ENCODE results near the gene DHRSX. TPM values are rescaled to one million over a fixed set of nuclear protein-coding genes. Genes with fewer than 3 reads are reported as not detected.

The DHRSX gene
- polyA plus RNA-seq, 3 donors, result 12.9 to 33.2 (median 28.3) TPM

DNA sequence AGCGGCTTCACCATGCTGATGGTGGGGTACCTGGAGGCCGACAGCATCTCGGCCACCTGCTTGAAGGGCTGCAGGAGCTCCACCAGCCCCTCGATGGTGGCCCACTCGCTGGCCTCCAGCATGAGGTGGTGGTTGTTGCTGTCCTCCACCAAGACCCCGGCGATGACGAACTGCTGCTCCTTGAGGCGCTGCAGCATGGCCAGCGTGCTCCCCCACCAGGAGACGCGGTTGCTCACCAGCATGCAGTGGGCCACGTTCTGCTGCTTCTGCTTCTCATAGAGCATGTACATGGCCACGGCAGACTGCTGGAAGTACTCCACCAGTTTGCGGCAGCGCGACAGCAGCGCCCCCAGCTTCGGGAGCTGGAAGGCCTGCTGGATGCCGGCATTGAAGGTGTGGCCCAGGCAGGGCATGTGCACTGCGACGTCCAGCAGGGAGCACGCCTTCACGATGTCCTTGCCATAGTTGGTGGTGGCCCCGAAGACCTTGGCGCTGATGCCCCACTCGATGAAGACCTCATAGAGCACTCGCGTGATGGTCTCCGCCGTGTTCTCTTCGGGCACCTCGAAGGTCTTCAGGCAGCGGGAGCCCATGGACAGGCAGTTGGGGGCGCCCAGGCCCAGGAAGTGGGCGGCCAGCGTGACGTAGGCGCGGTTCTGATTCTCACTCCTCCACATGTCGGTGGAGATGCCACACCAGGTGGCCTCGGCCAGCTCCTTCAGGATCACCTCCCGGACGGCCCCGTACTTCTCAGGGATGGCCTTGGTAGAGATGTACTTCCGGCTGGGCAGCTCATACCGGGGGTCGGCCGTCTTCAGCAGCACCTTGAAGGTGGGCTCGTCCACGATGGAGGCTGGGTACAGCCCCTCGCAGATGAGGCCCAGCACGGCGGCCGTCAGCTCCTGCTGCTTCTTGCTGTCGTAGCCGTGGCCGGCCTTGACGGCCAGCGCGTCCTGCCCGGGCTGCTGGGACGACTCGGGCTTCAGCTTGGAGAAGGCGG, 11.0 kb downstream of the DHRSX start:
- Histone ChIP-seq H3K4me2 (replicated peaks; ENCODE audit: extremely low read depth, low read length, poor library complexity, severe bottlenecking) (no peak overlapping the region), H3K79me2 (ENCODE audit: insufficient read depth, low read length) (peaks cover 57% of the 10 kb centered on the region), H3K27me3 (ENCODE audit: control insufficient read depth in 2 of 2, insufficient read depth in 2 of 2, low read length in 2 of 2) (no peaks in the 10 kb centered on the region), H3K4me1 (ENCODE audit: control insufficient read depth in 1 of 2, insufficient read depth in 2 of 2, low read length in 2 of 2) (no peaks in the 10 kb centered on the region), H3K9me3 (replicated peaks in 1 of 2; ENCODE audit: control insufficient read depth in 1 of 2, insufficient read depth in 1 of 2, low read length in 2 of 2) (no peaks in the 10 kb centered on the region), H3K27ac (ENCODE audit: low read depth in 1 of 2, low read length in 2 of 2) (no peak overlapping the region), H3K4me3 (replicated peaks in 1 of 3; ENCODE audit: low read depth in 2 of 3, low read length in 3 of 3) (no peak overlapping the region), H4K20me1 (ENCODE audit: insufficient read depth, low read length) (peaks cover 89% of the 10 kb centered on the region), H3K9ac (ENCODE audit: insufficient read depth, low read length, poor library complexity, severe bottlenecking) (no peak overlapping the region), H3K36me3 (replicated peaks in 1 of 2; ENCODE audit: control insufficient read depth in 1 of 2, insufficient read depth in 2 of 2, low read length in 2 of 2) (peaks cover 48 to 79% of the 10 kb centered on the region in 2 donors), H2AFZ (ENCODE audit: insufficient read depth, low read depth, low read length, poor library complexity, severe bottlenecking) (no peak overlapping the region)
- no peak for TF ChIP-seq CTCF (IDR thresholded peaks at IDR 0.05)
- intact Hi-C loops (cut with micrococcal nuclease), result loop anchor here in 1 of 2 donors (10.0 kb wide), 1 partner anchor 115 kb away; no protein-coding TSS in a partner anchor
- WGBS (ENCODE audit: insufficient coverage), result 98% methylated on average over 62 of the region's 65 CpGs
- Mint-ChIP-seq H3K36me3 (peaks cover 53 to 65% of the 10 kb centered on the region in 2 donors), H3K27me3 (ENCODE audit: low read depth in 3 of 3) (peaks cover 0 to 4% (median 0%) of the 10 kb centered on the region in 3 donors), H3K9me3 (peaks cover 0 to 5% (median 1%) of the 10 kb centered on the region in 7 donors), H3K27ac (no peak overlapping the region), H3K4me1 (no peaks in the 10 kb centered on the region), H3K4me3 (no peak overlapping the region)
- no peak for DNase-seq

- Histone ChIP-seq H3K9ac (ENCODE audit: insufficient read depth, low read length, poor library complexity, severe bottlenecking) (no peak overlapping the region), H3K4me2 (replicated peaks; ENCODE audit: extremely low read depth, low read length, poor library complexity, severe bottlenecking) (no peak overlapping the region), H3K4me3 (replicated peaks in 1 of 3; ENCODE audit: low read depth in 2 of 3, low read length in 3 of 3) (no peak overlapping the region), H3K27me3 (ENCODE audit: control insufficient read depth in 2 of 2, insufficient read depth in 2 of 2, low read length in 2 of 2) (no peaks in the 10 kb centered on the region), H3K36me3 (replicated peaks in 1 of 2; ENCODE audit: control insufficient read depth in 1 of 2, insufficient read depth in 2 of 2, low read length in 2 of 2) (peaks cover 51 to 85% of the 10 kb centered on the region in 2 donors), H4K20me1 (ENCODE audit: insufficient read depth, low read length) (peaks cover 94% of the 10 kb centered on the region), H3K9me3 (replicated peaks in 1 of 2; ENCODE audit: control insufficient read depth in 1 of 2, insufficient read depth in 1 of 2, low read length in 2 of 2) (no peaks in the 10 kb centered on the region), H2AFZ (ENCODE audit: insufficient read depth, low read depth, low read length, poor library complexity, severe bottlenecking) (no peak overlapping the region), H3K79me2 (ENCODE audit: insufficient read depth, low read length) (peaks cover 47% of the 10 kb centered on the region), H3K4me1 (ENCODE audit: control insufficient read depth in 1 of 2, insufficient read depth in 2 of 2, low read length in 2 of 2) (no peaks in the 10 kb centered on the region), H3K27ac (ENCODE audit: low read depth in 1 of 2, low read length in 2 of 2) (no peak overlapping the region)
- DNase-seq, result no peak
- 98% methylated on average over 49 of the region's 50 CpGs for WGBS (ENCODE audit: insufficient coverage)
- peaks cover 53 to 69% of the 10 kb centered on the region in 2 donors for H3K36me3 Mint-ChIP-seq
- H3K4me1 Mint-ChIP-seq, result no peaks in the 10 kb centered on the region
- intact Hi-C loops (cut with micrococcal nuclease), result no loop called here
- peak overlapping the region in 1 of 7 donors; percentile 10 for H3K27ac Mint-ChIP-seq
- H3K27me3 Mint-ChIP-seq (ENCODE audit: low read depth in 3 of 3), result peaks cover 0 to 4% (median 0%) of the 10 kb centered on the region in 3 donors
- no peak overlapping the region for H3K4me3 Mint-ChIP-seq
- H3K9me3 Mint-ChIP-seq, result peaks cover 0 to 5% (median 1%) of the 10 kb centered on the region in 7 donors
- TF ChIP-seq CTCF (IDR thresholded peaks at IDR 0.05), result no peak
Observed at GRCh38 chrX:2488621-2489285, 12.0 kb downstream of the DHRSX start.

Data from CD14-positive monocyte (primary cell).